Fibroblast of lung (primary cell): ENCODE results near the gene TOLLIP. TPM values are rescaled to one million over a fixed set of nuclear protein-coding genes. Genes with fewer than 3 reads are reported as not detected.

Experiments
- DNase-seq, 2 donors: peaks; one replicate each; pipeline versions ENCODE4 v3.0.0 to v3.0.0-alpha.2; 2010; ENCODE audit warnings: low read depth in 2 of 2
- H2AFZ ChIP-seq: 2 replicates; pipeline ENCODE4 v1.5.1; 2012; ENCODE audit warnings: low read length, control low read depth, inconsistent platforms
- H3K27ac ChIP-seq: 2 replicates; pipeline ENCODE4 v1.5.1; 2011; ENCODE audit warnings: low read length, control low read depth; ENCODE audit not compliant: insufficient read depth
- H3K27me3 ChIP-seq: 2 replicates; pipeline ENCODE4 v1.5.1; 2011; ENCODE audit warnings: mild to moderate bottlenecking, low read length; ENCODE audit not compliant: control insufficient read depth, insufficient read depth
- H3K36me3 ChIP-seq: 2 replicates; pipeline ENCODE4 v1.5.1; 2011; ENCODE audit warnings: low read length; ENCODE audit not compliant: control insufficient read depth, insufficient read depth
- H3K4me1 ChIP-seq: 2 replicates; pipeline ENCODE4 v1.5.1; 2011; ENCODE audit warnings: low read length; ENCODE audit not compliant: control insufficient read depth, insufficient read depth; ENCODE audit errors: extremely low read depth
- H3K4me2 ChIP-seq: 2 replicates; pipeline ENCODE4 v1.5.1; 2011; ENCODE audit warnings: low read length, control low read depth; ENCODE audit not compliant: insufficient read depth; ENCODE audit errors: extremely low read depth
- H3K4me3 ChIP-seq, 4 experiments: fragments of 200-600 bp in 1 of 4; sonication (generic) in 1 of 4; replicated peaks in 1 of 4; 2 replicates each; pipeline ENCODE4 v1.5.1; 2011 to 2016; ENCODE audit warnings: low read length in 4 of 4, low read depth in 3 of 4, mild to moderate bottlenecking in 3 of 4, control low read depth in 2 of 4, inconsistent platforms in 1 of 4, mixed read lengths in 1 of 4; ENCODE audit not compliant: insufficient read depth in 1 of 4; ENCODE audit errors: control extremely low read depth in 1 of 4
- H3K79me2 ChIP-seq: 2 replicates; pipeline ENCODE4 v1.5.1; 2012; ENCODE audit warnings: mild to moderate bottlenecking, low read length, inconsistent platforms; ENCODE audit not compliant: control insufficient read depth, insufficient read depth
- H3K9ac ChIP-seq: 2 replicates; pipeline ENCODE4 v1.5.1; 2011; ENCODE audit warnings: mild to moderate bottlenecking, low read length, control low read depth; ENCODE audit not compliant: insufficient read depth
- H3K9me3 ChIP-seq: 2 replicates; pipeline ENCODE4 v1.5.1; 2012; ENCODE audit warnings: low read depth, low read length; ENCODE audit not compliant: control insufficient read depth, insufficient read depth
- H4K20me1 ChIP-seq: 2 replicates; pipeline ENCODE4 v1.5.1; 2011; ENCODE audit warnings: low read length; ENCODE audit not compliant: control insufficient read depth, insufficient read depth; ENCODE audit errors: extremely low read depth
- CTCF ChIP-seq, 2 donors: IDR thresholded peaks in 1 of 2; conservative IDR thresholded peaks in 1 of 2; 1 replicate in 1 of 2; 2 replicates in 1 of 2; pipeline ENCODE4 v1.5.1; 2011 to 2012; ENCODE audit warnings: low read length in 2 of 2, control low read depth in 1 of 2, inconsistent platforms in 1 of 2, low read depth in 1 of 2, mild to moderate bottlenecking in 1 of 2
- EZH2 ChIP-seq: IDR thresholded peaks from 2 replicates; pipeline ENCODE4 v1.5.1; 2012; ENCODE audit warnings: low read length, control low read depth, mild to moderate bottlenecking; ENCODE audit errors: missing control alignments
- polyA plus RNA-seq, 2 donors: library from polyadenylated mRNA; depleted of rRNA in 1 of 2; stranded (reverse) in 1 of 2; unstranded in 1 of 2; fragments of >200 nt; gene quantifications; 2 replicates each; pipeline ENCODE4 v1.2.1, GENCODE V29; 2011 to 2012; ENCODE audit warnings: missing spikeins in 1 of 2
- total RNA-seq: library from RNA; depleted of rRNA; stranded (reverse); fragments of >200 nt; gene quantifications from 2 replicates; pipeline ENCODE4 v1.2.1, GENCODE V29; 2014

The TOLLIP gene
- total and polyA plus RNA-seq, 2 donors (not counting 1 experiment from before 2014, with no cell fraction given), result 28.4 to 34.6 TPM

DNA sequence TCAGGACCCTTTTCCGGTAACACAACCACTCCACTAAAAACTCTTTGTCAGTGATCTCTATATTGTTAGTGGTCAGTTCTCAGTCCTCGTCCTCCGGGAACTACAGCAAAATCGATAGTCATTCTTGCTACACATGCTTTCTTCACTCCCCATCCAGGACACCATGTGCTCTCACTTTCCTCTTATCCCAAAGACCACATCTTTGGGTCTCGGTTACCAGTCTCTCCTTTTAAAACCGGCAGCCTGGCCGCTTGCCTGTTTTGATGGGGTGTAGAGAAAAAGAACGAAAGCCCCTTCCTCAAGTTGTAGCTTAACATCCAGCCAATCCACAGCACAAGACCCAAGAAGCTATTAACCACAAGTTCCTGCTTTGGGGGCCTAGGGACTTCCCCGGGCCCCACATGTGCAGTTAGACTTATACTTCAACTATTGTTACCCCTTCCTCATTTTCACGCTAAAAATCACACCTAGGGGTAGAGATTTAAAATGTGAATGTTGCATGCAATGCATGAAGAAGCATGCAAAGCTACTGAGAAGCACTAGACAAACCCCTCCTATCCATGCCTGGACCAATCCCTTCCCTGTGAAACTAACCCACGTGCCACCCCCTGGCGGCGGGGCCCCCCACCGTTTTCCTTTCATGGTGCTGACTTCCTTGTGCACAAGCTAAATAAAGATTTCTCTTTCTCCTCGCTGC, 1.5 kb upstream of the TOLLIP start:
- no peak for DNase-seq
- Histone ChIP-seq H3K9ac (no peak overlapping the region), H3K4me2 (no peak overlapping the region), H3K9me3 (no peaks in the 10 kb centered on the region), H3K27ac (no peak overlapping the region), H3K4me3 (no peak overlapping the region), H3K79me2 (peaks cover 29% of the 10 kb centered on the region), H4K20me1 (no peaks in the 10 kb centered on the region), H2AFZ (no peak overlapping the region), H3K36me3 (peaks cover 2% of the 10 kb centered on the region), H3K27me3 (no peaks in the 10 kb centered on the region), H3K4me1 (peaks cover 3% of the 10 kb centered on the region)
- no peak for TF ChIP-seq EZH2
- TF ChIP-seq CTCF (conservative IDR thresholded peaks at IDR 0.05 in 1 of 2, IDR thresholded peaks at IDR 0.05 in 1 of 2; ENCODE audit: low read depth in 1 of 2, low read length in 2 of 2), result no peak

DNA sequence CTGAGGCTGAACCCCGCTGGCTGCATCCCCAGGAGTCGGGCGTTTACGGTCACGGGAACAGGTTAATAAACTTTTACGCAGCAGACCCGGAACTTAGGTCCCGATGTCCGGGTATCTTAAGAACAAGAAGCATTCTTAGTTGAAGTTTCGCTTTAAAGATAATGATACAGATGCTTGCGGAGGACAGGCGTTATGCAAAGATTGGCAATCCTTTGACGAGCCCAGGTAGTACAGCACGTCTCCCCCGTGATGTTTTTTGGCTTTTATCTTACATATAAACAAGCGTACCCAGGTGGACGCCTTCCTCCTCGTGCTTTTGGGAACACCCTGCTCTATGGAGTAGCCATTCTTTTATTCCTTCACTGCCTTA, 871 bp upstream of the TOLLIP start:
- TF ChIP-seq EZH2, result no peak
- no peak for TF ChIP-seq CTCF (conservative IDR thresholded peaks at IDR 0.05 in 1 of 2, IDR thresholded peaks at IDR 0.05 in 1 of 2; ENCODE audit: low read depth in 1 of 2, low read length in 2 of 2)
- Histone ChIP-seq H3K4me3 (peak overlapping the region; percentile 42 to 69 (median 51)), H3K4me1 (peaks cover 3% of the 10 kb centered on the region), H3K4me2 (peak overlapping the region; percentile 72), H3K27ac (peak overlapping the region; percentile 77), H3K79me2 (peaks cover 31% of the 10 kb centered on the region), H3K9me3 (no peaks in the 10 kb centered on the region), H3K27me3 (no peaks in the 10 kb centered on the region), H2AFZ (peak overlapping the region; percentile 95), H4K20me1 (no peaks in the 10 kb centered on the region), H3K9ac (peak overlapping the region; percentile 75), H3K36me3 (peaks cover 2% of the 10 kb centered on the region)
- DNase-seq, result no peak

DNA sequence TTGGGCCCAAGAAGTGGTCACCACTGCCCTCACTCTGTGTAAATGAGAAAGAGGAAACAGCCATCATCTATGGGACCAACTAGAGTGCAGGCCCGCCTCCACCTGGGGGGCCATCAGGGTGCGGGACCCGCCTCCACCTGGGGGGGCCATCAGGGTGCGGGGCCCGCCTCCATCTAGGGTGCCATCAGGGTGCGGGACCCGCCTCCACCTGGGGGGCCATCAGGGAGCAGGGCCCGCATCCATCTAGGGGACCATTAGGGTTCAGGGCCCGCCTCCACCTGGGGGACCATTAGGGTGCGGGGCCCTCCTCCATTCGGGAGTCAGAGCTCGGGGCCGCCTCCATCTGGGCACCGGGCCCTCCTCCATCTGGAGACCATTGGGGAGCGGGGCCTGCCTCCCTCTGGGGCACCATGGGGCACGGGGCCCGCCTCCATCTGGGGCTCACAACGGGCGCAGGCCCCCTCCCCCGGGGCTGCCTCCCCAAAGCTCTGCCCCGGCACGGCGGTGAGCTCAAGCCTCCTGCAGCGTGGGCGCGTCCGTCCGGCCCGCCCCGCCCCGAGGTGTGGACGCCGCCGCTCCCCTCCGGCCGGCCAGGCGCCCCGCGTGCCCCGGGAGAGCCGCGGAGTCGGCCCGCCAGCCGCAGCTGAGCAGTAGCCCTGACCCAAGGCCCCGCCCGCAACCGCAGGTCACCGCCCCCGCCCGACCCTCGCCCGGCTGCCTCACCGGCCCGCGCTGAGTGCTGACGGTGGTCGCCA, 512 bp downstream of the TOLLIP start:
- Histone ChIP-seq H3K27me3 (no peaks in the 10 kb centered on the region), H3K9me3 (no peaks in the 10 kb centered on the region), H2AFZ (peak overlapping the region; percentile 54), H3K27ac (peak overlapping the region; percentile 26), H4K20me1 (peaks cover 1% of the 10 kb centered on the region), H3K79me2 (peaks cover 38% of the 10 kb centered on the region), H3K36me3 (peaks cover 2% of the 10 kb centered on the region), H3K4me2 (peak overlapping the region; percentile 82), H3K4me3 (peak overlapping the region; percentile 33 to 76 (median 66)), H3K4me1 (peaks cover 5% of the 10 kb centered on the region), H3K9ac (peak overlapping the region; percentile 75)
- TF ChIP-seq CTCF (conservative IDR thresholded peaks at IDR 0.05 in 1 of 2, IDR thresholded peaks at IDR 0.05 in 1 of 2; ENCODE audit: low read depth in 1 of 2, low read length in 2 of 2) (no peak), EZH2 (no peak)
- peak; percentile 22 to 35 for DNase-seq
